Measurements from ENCODE around the gene TNS1. TPM values are rescaled to one million over a fixed set of nuclear protein-coding genes. Genes with fewer than 3 reads are reported as not detected.
A peak's percentile ranks its signal among the peaks of the same experiment; 100 is the strongest.

The TNS1 gene
- total RNA-seq, 1 donor from 2014 or later = 219 TPM

DNA sequence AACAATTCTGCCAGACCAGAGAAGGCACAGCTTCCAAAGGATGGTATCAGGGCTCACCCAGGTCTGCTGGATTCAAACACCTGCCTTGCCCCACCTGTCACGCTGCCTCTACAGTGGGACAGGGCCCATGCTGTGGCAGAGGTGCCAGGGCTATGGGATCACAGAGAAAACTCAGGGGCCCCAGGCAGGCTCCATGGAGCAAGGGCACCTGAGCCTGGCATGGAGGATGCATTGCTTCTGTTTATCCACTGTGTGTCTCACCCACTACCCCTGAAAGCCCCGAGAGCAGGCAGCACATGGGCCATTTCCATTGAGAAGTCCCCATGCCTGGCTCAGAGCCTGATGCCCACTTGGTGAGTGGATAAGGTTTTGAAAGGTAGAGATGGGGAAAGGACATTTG is 76.0 kb downstream of the TNS1 start:
- no peaks in the 10 kb centered on the region for H3K27me3 Mint-ChIP-seq (ENCODE audit: low read depth, unreplicated experiment)
- Histone ChIP-seq H2AFZ (ENCODE audit: low read depth, low read length) (no peak overlapping the region), H3K9ac (ENCODE audit: low read length) (no peak overlapping the region), H3K36me3 (ENCODE audit: insufficient read depth, low read length) (peaks cover 9% of the 10 kb centered on the region), H3K79me2 (ENCODE audit: insufficient read depth, low read length) (peaks cover 100% of the 10 kb centered on the region), H3K9me3 (ENCODE audit: insufficient read depth, low read depth, low read length) (no peaks in the 10 kb centered on the region), H3K4me3 (ENCODE audit: insufficient read depth, low read depth, low read length) (no peak overlapping the region), H3K27ac (ENCODE audit: low read depth, low read length) (no peak overlapping the region), H4K20me1 (ENCODE audit: insufficient read depth, low read length) (peaks cover 3% of the 10 kb centered on the region), H3K4me2 (ENCODE audit: low read length) (no peak overlapping the region), H3K27me3 (ENCODE audit: insufficient read depth, low read length) (no peaks in the 10 kb centered on the region), H3K4me1 (ENCODE audit: insufficient read depth, low read length) (peaks cover 61% of the 10 kb centered on the region)
- H3K36me3 Mint-ChIP-seq (ENCODE audit: low read depth, unreplicated experiment) = peaks cover 26% of the 10 kb centered on the region
- H3K4me3 Mint-ChIP-seq (ENCODE audit: unreplicated experiment) = no peak overlapping the region
- TF ChIP-seq, protein P1, sequence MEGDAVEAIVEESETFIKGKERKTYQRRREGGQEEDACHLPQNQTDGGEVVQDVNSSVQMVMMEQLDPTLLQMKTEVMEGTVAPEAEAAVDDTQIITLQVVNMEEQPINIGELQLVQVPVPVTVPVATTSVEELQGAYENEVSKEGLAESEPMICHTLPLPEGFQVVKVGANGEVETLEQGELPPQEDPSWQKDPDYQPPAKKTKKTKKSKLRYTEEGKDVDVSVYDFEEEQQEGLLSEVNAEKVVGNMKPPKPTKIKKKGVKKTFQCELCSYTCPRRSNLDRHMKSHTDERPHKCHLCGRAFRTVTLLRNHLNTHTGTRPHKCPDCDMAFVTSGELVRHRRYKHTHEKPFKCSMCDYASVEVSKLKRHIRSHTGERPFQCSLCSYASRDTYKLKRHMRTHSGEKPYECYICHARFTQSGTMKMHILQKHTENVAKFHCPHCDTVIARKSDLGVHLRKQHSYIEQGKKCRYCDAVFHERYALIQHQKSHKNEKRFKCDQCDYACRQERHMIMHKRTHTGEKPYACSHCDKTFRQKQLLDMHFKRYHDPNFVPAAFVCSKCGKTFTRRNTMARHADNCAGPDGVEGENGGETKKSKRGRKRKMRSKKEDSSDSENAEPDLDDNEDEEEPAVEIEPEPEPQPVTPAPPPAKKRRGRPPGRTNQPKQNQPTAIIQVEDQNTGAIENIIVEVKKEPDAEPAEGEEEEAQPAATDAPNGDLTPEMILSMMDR (IDR thresholded peaks at IDR 0.05; ENCODE audit: insufficient read depth, low read depth, low read length) = no peak
- peaks cover 2% of the 10 kb centered on the region for H3K9me3 Mint-ChIP-seq (ENCODE audit: unreplicated experiment)
- DNase-seq (ENCODE audit: low read depth) (no peak), FAIRE-seq (no peak)
- no peak overlapping the region for H3K27ac Mint-ChIP-seq (ENCODE audit: unreplicated experiment)
- H3K4me1 Mint-ChIP-seq (ENCODE audit: low read depth, unreplicated experiment) = peaks cover 82% of the 10 kb centered on the region

DNA sequence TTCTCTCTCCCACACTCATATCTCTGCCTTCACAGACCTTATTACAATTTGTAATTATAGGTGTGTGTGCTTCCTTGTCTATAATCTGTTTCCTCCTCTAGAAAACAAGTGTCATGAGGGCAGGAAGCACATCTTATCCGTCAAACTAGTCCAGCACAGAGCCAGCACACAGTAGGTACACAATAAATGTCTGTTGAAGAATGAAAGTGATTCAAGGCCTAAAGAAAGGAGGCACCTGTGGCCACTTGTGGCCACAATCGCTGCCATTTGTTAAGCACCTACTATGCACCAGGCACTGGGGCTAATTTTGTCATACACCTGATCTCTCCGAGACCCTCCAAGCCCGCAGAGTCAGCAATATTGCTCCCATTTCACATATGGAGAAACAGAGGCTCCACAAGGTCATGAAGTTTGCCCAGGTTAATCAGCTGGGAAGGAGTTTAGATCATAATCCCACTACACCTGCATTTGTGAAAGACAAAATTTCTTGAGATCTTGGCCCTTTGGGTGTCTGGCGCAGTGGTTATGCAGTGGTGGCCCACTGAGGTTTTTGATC is 78.4 kb downstream of the TNS1 start:
- Histone ChIP-seq H3K36me3 (ENCODE audit: insufficient read depth, low read length) (peaks cover 9% of the 10 kb centered on the region), H3K9me3 (ENCODE audit: insufficient read depth, low read depth, low read length) (no peaks in the 10 kb centered on the region), H3K79me2 (ENCODE audit: insufficient read depth, low read length) (peaks cover 92% of the 10 kb centered on the region), H2AFZ (ENCODE audit: low read depth, low read length) (no peak overlapping the region), H3K27ac (ENCODE audit: low read depth, low read length) (no peak overlapping the region), H3K9ac (ENCODE audit: low read length) (no peak overlapping the region), H3K4me3 (ENCODE audit: insufficient read depth, low read depth, low read length) (no peak overlapping the region), H3K4me1 (ENCODE audit: insufficient read depth, low read length) (peaks cover 63% of the 10 kb centered on the region), H3K27me3 (ENCODE audit: insufficient read depth, low read length) (no peaks in the 10 kb centered on the region), H4K20me1 (ENCODE audit: insufficient read depth, low read length) (peaks cover 3% of the 10 kb centered on the region), H3K4me2 (ENCODE audit: low read length) (no peak overlapping the region)
- Mint-ChIP-seq H3K4me1 (ENCODE audit: low read depth, unreplicated experiment) (peaks cover 83% of the 10 kb centered on the region), H3K27me3 (ENCODE audit: low read depth, unreplicated experiment) (no peaks in the 10 kb centered on the region), H3K4me3 (ENCODE audit: unreplicated experiment) (peak overlapping the region; percentile 74), H3K9me3 (ENCODE audit: unreplicated experiment) (peaks cover 2% of the 10 kb centered on the region), H3K27ac (ENCODE audit: unreplicated experiment) (peak overlapping the region; percentile 83), H3K36me3 (ENCODE audit: low read depth, unreplicated experiment) (peaks cover 22% of the 10 kb centered on the region)
- FAIRE-seq (no peak), DNase-seq (ENCODE audit: low read depth) (no peak)
- no peak for TF ChIP-seq EZH2 (IDR thresholded peaks at IDR 0.05; ENCODE audit: insufficient read depth, low read length)
- TF ChIP-seq, protein P1 (IDR thresholded peaks at IDR 0.05; ENCODE audit: insufficient read depth, low read depth, low read length) = no peak

- Histone ChIP-seq H3K27me3 (ENCODE audit: insufficient read depth, low read length) (no peaks in the 10 kb centered on the region), H3K4me3 (ENCODE audit: insufficient read depth, low read depth, low read length) (no peak overlapping the region), H4K20me1 (ENCODE audit: insufficient read depth, low read length) (no peaks in the 10 kb centered on the region), H3K27ac (ENCODE audit: low read depth, low read length) (peak overlapping the region; percentile 71), H3K4me2 (ENCODE audit: low read length) (peak overlapping the region; percentile 79), H3K36me3 (ENCODE audit: insufficient read depth, low read length) (peaks cover 9% of the 10 kb centered on the region), H3K79me2 (ENCODE audit: insufficient read depth, low read length) (peaks cover 90% of the 10 kb centered on the region), H2AFZ (ENCODE audit: low read depth, low read length) (no peak overlapping the region), H3K9me3 (ENCODE audit: insufficient read depth, low read depth, low read length) (no peaks in the 10 kb centered on the region), H3K9ac (ENCODE audit: low read length) (peak overlapping the region; percentile 57), H3K4me1 (ENCODE audit: insufficient read depth, low read length) (peaks cover 63% of the 10 kb centered on the region)
- DNase-seq (ENCODE audit: low read depth) = no peak
- H3K4me1 Mint-ChIP-seq (ENCODE audit: low read depth, unreplicated experiment) = peaks cover 84% of the 10 kb centered on the region
- FAIRE-seq = no peak
- H3K9me3 Mint-ChIP-seq (ENCODE audit: unreplicated experiment) = peaks cover 2% of the 10 kb centered on the region
- peak overlapping the region; percentile 75 for H3K27ac Mint-ChIP-seq (ENCODE audit: unreplicated experiment)
- no peaks in the 10 kb centered on the region for H3K27me3 Mint-ChIP-seq (ENCODE audit: low read depth, unreplicated experiment)
- H3K36me3 Mint-ChIP-seq (ENCODE audit: low read depth, unreplicated experiment) = peaks cover 19% of the 10 kb centered on the region
- TF ChIP-seq EZH2 (IDR thresholded peaks at IDR 0.05; ENCODE audit: insufficient read depth, low read length) = no peak
- TF ChIP-seq, protein P1 (IDR thresholded peaks at IDR 0.05; ENCODE audit: insufficient read depth, low read depth, low read length) = no peak
- no peak overlapping the region for H3K4me3 Mint-ChIP-seq (ENCODE audit: unreplicated experiment)
These were observed 79.6 kb downstream of the TNS1 start for GRCh38 chr2:217923007-217923686.
